ENCODE results near the gene GBA2.

The GBA2 gene

GRCh38 chr9:35763803-35764202, 14.8 kb upstream of the GBA2 start:
- no peak for DNase-seq

DNA sequence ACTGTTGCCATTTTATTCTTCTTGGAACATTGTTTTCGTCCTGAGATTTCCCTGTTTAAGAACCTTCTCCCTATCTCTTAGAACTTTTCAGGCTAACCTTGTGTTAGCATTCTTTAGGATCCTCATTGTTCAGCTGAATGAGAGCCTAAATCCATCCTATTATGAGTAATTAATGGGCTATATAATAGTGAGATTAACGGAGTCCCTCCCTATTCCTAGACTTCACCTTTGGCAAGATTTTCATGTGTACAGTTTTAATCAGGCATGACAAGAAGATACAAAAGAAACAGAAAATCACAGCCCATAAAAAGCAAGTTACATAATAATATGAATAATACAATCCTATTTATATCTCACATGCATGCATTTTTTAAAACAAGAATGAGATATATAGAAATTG, 14.2 kb upstream of the GBA2 start:
- DNase-seq, result no peak

DNA sequence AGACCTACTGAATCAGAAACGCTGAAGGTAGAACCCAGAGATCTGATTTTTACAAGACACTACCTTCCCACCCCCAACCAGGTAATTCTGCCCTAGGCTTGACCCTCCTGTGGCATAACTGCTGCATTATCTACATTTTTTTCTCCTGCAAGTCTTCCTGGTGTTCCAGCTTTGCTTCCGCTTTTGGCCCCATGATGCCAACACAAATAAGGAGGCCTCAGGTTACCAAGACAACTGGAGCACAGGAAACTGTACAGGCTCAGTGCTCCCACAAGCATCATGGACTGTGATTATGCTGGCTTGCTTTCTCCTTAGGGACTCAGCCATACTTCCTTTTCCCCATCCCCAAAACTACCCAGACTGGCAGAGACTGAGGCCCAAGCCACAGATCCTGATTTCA, 11.6 kb upstream of the GBA2 start:
- DNase-seq, result no peak

GRCh38 chr9:35759795-35760194, 10.8 kb upstream of the GBA2 start:
- no peak for DNase-seq

DNA sequence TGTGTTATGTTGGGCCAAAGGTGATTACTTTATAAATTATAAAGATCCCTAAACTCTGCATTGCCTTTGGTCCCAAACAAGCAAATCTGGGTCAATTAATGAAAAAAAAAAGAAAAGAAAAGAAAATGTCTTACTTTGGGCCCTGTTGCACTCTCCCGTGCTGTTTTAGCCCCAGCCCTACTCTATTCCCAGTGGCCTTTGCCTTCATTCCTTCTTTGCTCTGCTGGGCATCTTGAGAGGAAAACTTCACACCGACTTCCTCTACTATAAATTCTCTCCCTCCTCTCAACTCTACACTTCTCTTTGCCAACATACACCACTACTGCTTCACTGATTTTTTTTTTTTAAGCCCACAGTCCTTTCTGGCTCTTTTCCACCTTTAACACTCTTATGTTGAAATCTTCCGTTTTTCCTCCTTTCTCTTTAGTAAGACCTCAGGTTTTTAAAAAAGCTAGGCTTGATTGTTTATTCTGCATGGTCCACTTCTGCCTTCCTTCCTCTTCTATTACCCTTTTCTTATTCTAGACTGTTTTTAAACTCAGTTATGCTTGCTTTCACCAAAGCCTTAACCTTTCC, 9.5 kb upstream of the GBA2 start:
- no peak for DNase-seq

GRCh38 chr9:35757892-35758275, 8.9 kb upstream of the GBA2 start:
- DNase-seq, result no peak

DNA sequence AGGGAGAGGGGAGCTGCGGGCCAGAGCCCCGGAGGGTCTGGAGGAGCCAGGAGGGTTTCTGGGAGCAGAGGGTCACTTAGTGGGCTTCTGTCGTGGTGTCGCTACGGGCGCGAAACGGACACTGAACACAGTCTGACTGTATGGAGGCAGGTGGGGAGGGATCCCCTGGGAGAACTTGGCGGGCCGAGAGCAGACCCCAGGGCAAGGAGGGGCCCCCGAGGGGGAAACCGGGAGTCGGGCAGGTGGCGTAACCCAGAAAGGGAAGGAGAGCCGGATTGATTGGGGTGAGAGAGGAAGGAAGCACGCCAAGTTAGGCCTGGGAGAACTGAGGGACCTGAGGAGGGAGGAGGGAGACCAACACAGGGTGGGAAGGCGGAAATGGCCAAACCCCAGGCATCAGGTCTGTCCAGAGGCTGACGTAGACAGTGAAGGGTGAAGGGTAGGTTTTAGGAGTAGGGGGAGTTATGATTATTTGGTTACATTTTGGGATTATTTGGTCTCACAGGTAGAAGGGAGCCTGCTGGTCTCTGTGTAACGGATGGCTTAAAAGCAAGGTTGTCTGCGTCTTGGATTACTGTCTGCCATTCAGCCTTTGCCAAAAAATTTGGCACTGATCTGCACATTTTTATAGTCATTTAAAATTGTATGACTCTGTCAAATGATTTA, 8.3 kb upstream of the GBA2 start:
- no peak for DNase-seq

GRCh38 chr9:35756275-35757225, 7.5 kb upstream of the GBA2 start:
- DNase-seq, result no peak

GRCh38 chr9:35755071-35755470, 6.0 kb upstream of the GBA2 start:
- DNase-seq, result no peak

- no peak for DNase-seq
Observed at GRCh38 chr9:35754264-35754663, 5.2 kb upstream of the GBA2 start, which contains the start of gene MSMP. Gene MSMP, minus strand, starts transcription at chr9:35754276. Its CDS starts 147 bp downstream, at chr9:35754129.

DNA sequence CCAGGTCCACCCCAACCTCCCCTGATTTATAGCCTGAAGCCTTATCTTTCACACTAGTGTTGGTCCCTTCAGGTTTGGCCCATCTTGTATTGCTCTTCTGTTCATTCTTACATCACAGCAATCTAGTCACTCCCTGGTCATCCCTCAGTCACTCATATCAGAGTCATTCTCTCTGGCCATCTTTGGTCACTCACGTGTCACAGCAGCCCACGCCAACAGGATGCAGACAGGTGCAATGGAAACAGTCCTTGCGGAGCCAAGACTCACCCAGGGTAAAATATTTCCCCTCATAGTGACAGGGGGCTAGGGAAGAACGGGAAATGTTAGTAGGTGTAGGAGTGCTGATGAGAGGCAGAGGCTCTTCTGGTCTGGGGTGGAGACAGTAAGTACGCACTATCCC, 4.4 kb upstream of the GBA2 start:
- DNase-seq, result no peak

- DNase-seq, result no peak
Observed at GRCh38 chr9:35750256-35750531, 1.2 kb upstream of the GBA2 start.

- no peak for DNase-seq
Observed at GRCh38 chr9:35749515-35750255, 657 bp upstream of the GBA2 start.

DNA sequence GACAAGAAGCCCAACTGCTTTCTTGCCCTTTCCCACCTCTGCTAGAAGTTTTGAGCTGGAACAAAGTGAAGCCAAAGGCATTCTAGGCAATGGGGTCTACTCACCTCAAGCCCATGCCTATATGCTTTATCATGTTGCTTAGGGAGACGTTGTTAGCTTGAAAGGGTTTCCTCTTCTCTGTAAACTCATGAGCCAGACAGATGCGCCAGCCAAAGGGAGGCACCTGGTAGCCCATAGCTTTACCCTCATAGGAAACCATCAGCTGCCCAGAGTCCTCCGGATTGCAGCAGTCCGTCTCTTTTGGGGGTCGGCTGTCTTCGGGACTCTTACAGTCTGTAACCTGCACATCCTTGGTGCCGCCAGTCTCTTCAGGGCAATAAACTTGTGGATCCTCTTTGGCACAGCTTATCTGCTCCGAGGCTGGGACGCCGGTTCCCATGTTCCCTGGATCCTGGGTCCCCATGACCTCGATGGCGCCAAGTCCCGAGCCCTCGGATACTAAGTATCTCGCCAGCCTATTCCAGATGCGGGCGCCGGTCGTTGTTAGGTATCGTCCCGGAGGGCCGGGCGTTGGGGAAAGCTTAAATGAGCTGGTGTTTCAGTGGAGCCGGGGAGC, 678 bp downstream of the GBA2 start:
- no peak for DNase-seq

- no peak for DNase-seq
Observed at GRCh38 chr9:35746583-35746982, 2.4 kb downstream of the GBA2 start.

DNA sequence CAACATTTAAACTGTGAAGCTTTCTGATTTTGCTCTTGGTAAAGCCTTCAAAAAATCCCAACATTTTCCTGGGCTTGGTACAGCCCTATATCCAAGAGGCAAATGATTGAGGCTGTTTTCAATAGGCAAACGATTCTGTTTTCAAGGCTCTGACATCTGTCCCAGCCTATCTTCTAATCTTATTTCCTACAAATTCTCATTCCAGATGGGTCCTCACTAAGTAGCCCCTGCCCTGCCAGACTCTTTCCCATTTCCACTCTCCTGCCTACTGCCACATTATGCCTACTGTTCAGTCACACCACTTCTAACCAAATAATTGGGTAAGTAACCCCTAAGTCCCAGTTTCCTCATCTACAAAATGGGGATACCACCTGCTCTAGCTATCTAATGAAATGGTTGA, 3.5 kb downstream of the GBA2 start:
- DNase-seq, result no peak

- no peak for DNase-seq
Observed at GRCh38 chr9:35743880-35744518, 5.0 kb downstream of the GBA2 start.

- DNase-seq, result no peak
Observed at GRCh38 chr9:35743452-35743851, 5.6 kb downstream of the GBA2 start.

- no peak for DNase-seq
Observed at GRCh38 chr9:35741740-35742139, 7.3 kb downstream of the GBA2 start.

DNA sequence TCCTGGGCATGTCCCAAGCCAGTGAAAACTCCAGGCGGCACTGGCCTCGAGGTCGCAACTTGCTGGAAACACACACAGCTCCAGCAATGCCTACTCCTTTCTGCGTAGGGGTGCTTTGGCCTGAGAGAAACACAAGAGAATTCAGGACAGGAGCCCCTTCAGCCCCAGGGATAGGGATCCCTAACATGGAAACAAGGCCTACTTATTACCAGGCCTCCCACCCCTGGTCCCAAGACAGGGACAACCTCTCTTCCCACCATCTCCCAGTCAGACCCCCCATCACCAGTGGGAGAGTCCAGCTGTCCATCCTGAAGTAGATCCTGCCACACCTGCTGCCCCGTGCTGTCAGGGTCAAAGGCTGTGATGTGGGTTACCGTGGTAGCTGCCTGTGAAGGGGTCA, 8.8 kb downstream of the GBA2 start:
- no peak for DNase-seq

DNA sequence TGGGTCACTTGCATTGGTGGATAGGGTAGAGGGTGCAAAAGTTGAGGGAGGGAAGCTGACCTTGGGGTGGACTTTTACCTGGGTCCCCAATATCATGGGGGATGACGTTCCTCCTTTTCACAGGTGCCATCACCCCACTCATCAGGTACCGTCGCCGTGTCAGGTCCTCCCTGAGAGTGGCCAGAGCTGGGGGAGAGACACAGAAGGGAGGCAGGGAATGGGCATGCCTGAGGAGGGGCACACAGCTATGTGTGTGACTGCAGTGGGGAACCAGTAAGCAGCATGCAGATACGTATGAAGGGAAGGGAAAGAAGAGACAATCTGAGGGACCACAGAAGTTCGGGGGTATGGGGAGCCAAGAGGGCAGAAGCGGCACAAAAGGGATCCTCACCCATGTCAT, 10.1 kb downstream of the GBA2 start:
- DNase-seq, result no peak

DNA sequence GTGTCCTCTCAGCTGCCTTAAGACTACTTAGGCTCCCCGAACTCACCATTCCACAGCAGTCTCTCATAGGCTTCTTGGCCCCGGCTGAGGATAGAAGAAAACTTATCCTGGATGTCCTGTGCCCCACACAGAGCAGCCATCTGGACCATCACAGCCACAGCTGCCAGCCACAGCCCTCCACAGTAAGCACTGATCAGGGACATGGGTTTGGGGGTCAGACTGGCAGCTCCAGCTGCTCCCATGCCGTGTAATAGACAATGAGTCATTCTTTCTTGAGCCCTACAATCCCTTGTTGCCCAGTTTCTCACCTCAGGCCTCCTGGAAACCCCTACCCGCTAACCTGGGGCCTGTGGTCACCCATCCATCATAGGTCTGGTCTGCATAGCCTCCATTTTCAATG, 10.8 kb downstream of the GBA2 start:
- no peak for DNase-seq

GRCh38 chr9:35737143-35737542, 11.9 kb downstream of the GBA2 start:
- no peak for DNase-seq

Data from NCI-H1436 treated with DMSO at 0.1 percent for 48 hours (cell line).